Ammon's horn (tissue), 1 donor: ENCODE results near the gene NFKBIL1.

ENCODE experiments used
- DNase-seq: peaks from one replicate; pipeline ENCODE4 v3.0.0-alpha.2; 2016; ENCODE audit warnings: low spot score

The NFKBIL1 gene

GRCh38 chr6:31559958-31560696 lies 12.7 kb downstream of the NFKBIL1 start:
- peak; percentile 63 for DNase-seq

- no peak for DNase-seq
Measured at GRCh38 chr6:31560697-31561058, 13.3 kb downstream of the NFKBIL1 start.

GRCh38 chr6:31567531-31568370 lies 20.3 kb downstream of the NFKBIL1 start:
- no peak for DNase-seq

- DNase-seq, result no peak
Measured at GRCh38 chr6:31568537-31568961, 21.1 kb downstream of the NFKBIL1 start.

GRCh38 chr6:31569861-31570536 lies 22.6 kb downstream of the NFKBIL1 start:
- no peak for DNase-seq

GRCh38 chr6:31572041-31572911 lies 24.9 kb downstream of the NFKBIL1 start, which contains the start of gene LTA:
Gene LTA, plus strand, starts transcription at chr6:31572289. Its CDS starts 454 bp downstream, at chr6:31572743.
- DNase-seq, result no peak

DNA sequence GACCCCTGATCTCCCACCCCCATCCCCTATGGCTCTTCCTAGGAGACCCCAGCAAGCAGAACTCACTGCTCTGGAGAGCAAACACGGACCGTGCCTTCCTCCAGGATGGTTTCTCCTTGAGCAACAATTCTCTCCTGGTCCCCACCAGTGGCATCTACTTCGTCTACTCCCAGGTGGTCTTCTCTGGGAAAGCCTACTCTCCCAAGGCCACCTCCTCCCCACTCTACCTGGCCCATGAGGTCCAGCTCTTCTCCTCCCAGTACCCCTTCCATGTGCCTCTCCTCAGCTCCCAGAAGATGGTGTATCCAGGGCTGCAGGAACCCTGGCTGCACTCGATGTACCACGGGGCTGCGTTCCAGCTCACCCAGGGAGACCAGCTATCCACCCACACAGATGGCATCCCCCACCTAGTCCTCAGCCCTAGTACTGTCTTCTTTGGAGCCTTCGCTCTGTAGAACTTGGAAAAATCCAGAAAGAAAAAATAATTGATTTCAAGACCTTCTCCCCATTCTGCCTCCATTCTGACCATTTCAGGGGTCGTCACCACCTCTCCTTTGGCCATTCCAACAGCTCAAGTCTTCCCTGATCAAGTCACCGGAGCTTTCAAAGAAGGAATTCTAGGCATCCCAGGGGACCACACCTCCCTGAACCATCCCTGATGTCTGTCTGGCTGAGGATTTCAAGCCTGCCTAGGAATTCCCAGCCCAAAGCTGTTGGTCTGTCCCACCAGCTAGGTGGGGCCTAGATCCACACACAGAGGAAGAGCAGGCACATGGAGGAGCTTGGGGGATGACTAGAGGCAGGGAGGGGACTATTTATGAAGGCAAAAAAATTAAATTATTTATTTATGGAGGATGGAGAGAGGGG lies 26.1 kb downstream of the NFKBIL1 start:
- no peak for DNase-seq

DNA sequence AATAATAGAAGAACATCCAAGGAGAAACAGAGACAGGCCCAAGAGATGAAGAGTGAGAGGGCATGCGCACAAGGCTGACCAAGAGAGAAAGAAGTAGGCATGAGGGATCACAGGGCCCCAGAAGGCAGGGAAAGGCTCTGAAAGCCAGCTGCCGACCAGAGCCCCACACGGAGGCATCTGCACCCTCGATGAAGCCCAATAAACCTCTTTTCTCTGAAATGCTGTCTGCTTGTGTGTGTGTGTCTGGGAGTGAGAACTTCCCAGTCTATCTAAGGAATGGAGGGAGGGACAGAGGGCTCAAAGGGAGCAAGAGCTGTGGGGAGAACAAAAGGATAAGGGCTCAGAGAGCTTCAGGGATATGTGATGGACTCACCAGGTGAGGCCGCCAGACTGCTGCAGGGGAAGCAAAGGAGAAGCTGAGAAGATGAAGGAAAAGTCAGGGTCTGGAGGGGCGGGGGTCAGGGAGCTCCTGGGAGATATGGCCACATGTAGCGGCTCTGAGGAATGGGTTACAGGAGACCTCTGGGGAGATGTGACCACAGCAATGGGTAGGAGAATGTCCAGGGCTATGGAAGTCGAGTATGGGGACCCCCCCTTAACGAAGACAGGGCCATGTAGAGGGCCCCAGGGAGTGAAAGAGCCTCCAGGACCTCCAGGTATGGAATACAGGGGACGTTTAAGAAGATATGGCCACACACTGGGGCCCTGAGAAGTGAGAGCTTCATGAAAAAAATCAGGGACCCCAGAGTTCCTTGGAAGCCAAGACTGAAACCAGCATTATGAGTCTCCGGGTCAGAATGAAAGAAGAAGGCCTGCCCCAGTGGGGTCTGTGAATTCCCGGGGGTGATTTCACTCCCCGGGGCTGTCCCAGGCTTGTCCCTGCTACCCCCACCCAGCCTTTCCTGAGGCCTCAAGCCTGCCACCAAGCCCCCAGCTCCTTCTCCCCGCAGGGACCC lies 27.0 kb downstream of the NFKBIL1 start:
- no peak for DNase-seq

DNA sequence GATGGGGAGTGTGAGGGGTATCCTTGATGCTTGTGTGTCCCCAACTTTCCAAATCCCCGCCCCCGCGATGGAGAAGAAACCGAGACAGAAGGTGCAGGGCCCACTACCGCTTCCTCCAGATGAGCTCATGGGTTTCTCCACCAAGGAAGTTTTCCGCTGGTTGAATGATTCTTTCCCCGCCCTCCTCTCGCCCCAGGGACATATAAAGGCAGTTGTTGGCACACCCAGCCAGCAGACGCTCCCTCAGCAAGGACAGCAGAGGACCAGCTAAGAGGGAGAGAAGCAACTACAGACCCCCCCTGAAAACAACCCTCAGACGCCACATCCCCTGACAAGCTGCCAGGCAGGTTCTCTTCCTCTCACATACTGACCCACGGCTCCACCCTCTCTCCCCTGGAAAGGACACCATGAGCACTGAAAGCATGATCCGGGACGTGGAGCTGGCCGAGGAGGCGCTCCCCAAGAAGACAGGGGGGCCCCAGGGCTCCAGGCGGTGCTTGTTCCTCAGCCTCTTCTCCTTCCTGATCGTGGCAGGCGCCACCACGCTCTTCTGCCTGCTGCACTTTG lies 28.0 kb downstream of the NFKBIL1 start, which contains the start of gene TNF:
Gene TNF (plus strand): TSS at position 231 of the 567 bp plus-strand sequence. CDS start 177 bp downstream, at position 408.
- DNase-seq, result peak; percentile 53

DNA sequence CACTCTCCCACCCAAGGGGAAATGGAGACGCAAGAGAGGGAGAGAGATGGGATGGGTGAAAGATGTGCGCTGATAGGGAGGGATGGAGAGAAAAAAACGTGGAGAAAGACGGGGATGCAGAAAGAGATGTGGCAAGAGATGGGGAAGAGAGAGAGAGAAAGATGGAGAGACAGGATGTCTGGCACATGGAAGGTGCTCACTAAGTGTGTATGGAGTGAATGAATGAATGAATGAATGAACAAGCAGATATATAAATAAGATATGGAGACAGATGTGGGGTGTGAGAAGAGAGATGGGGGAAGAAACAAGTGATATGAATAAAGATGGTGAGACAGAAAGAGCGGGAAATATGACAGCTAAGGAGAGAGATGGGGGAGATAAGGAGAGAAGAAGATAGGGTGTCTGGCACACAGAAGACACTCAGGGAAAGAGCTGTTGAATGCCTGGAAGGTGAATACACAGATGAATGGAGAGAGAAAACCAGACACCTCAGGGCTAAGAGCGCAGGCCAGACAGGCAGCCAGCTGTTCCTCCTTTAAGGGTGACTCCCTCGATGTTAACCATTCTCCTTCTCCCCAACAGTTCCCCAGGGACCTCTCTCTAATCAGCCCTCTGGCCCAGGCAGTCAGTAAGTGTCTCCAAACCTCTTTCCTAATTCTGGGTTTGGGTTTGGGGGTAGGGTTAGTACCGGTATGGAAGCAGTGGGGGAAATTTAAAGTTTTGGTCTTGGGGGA lies 28.7 kb downstream of the NFKBIL1 start:
- DNase-seq, result no peak

- DNase-seq, result no peak
Measured at GRCh38 chr6:31576897-31577578, 29.6 kb downstream of the NFKBIL1 start.

- DNase-seq, result no peak
Measured at GRCh38 chr6:31577579-31577966, 30.2 kb downstream of the NFKBIL1 start.

DNA sequence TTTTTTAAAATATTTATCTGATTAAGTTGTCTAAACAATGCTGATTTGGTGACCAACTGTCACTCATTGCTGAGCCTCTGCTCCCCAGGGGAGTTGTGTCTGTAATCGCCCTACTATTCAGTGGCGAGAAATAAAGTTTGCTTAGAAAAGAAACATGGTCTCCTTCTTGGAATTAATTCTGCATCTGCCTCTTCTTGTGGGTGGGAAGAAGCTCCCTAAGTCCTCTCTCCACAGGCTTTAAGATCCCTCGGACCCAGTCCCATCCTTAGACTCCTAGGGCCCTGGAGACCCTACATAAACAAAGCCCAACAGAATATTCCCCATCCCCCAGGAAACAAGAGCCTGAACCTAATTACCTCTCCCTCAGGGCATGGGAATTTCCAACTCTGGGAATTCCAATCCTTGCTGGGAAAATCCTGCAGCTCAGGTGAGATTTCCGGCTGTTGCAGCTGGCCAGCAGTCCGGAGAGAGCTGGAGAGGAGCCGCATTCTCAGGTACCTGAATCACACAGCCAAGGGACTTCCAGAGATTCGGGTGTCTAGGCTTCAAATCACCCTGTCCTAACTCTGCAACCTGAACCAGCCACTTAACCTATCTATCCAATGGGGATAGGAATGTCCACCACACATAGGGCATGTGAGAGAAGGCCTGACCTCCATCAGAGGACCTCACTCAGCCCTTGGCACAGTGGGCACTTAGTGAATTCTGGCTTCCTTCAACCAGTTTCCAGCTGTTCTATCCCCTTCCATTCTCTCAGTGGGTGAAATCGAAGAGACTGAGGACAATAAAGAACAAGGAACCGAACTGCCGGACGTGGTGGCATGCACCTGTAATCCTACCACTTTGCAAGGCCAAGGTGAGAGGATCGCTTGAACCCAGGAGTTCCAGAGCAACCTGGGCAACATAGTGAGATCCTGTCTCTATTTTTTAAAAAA lies 31.0 kb downstream of the NFKBIL1 start:
- no peak for DNase-seq

DNA sequence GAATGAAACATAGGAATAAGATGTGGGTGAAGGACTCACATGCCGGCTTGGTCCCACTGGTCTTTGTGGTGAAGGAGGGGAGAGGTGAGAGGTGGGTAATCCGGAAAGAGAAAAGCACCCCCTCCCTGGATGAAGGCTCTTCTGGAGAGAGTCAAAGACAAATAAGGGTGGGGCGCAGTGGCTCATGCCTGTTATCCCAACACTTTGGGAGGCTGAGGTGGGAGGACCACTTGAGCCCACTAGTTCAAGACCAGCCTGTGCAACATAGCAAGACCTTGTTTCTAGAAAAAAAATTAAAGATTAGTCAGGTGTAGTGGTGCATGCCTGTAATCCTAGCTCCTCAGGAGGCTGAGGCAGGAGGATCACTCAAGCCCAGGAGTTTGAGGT lies 31.7 kb downstream of the NFKBIL1 start:
- DNase-seq, result no peak

- no peak for DNase-seq
Measured at GRCh38 chr6:31579546-31580437, 32.4 kb downstream of the NFKBIL1 start.

GRCh38 chr6:31580438-31580740 lies 33.0 kb downstream of the NFKBIL1 start:
- DNase-seq, result no peak
